Left ventricle myocardium inferior (tissue), 1 donor: ENCODE results near the gene CRELD1. TPM values are rescaled to one million over a fixed set of nuclear protein-coding genes. Genes with fewer than 3 reads are reported as not detected.

Source experiments
- DNase-seq: peaks from one replicate; pipeline ENCODE4 v3.0.0-alpha.2; 2020
- H3K27ac ChIP-seq: fragments of 200-600 bp; replicated peaks from 2 replicates; pipeline ENCODE4 v1.8.0; 2021
- H3K27me3 ChIP-seq: fragments of 200-600 bp; 2 replicates; pipeline ENCODE4 v1.8.0; 2021; ENCODE audit warnings: low read depth
- H3K36me3 ChIP-seq: fragments of 200-600 bp; 2 replicates; pipeline ENCODE4 v1.8.0; 2021
- H3K4me1 ChIP-seq: fragments of 200-600 bp; 2 replicates; pipeline ENCODE4 v1.8.0; 2021
- H3K4me3 ChIP-seq: fragments of 200-600 bp; 2 replicates; pipeline ENCODE4 v1.8.0; 2021; ENCODE audit warnings: mild to moderate bottlenecking, moderate library complexity
- H3K9me3 ChIP-seq: fragments of 200-600 bp; replicated peaks from 2 replicates; pipeline ENCODE4 v1.8.0; 2021
- intact Hi-C: fragments of 100-400 bp; cut with micrococcal nuclease; formaldehyde crosslinking; loops from one replicate; pipeline ENCODE4 v1.11.0; 2022
- total RNA-seq: library from RNA; stranded (reverse); fragmentation: NEBNext Ultra II Directional; extraction: Animal tissue kit (Norgen Biotek cat#: 25700); gene quantifications from one replicate; pipeline ENCODE4 v1.2.1, GENCODE V29; 2021
- TF ChIP-seq, protein P1 (sequence below): fragments of 200-600 bp; IDR thresholded peaks from 2 replicates; pipeline ENCODE4 v1.8.0; 2021; ENCODE audit warnings: antibody characterized with exemption, mild to moderate bottlenecking, borderline replicate concordance
- donor health status: DM: no; HTN: yes; CAD: no; lungs with severe emphysema.

CRELD1 gene
- total RNA-seq, 1 donor from 2014 or later: 72.3 TPM

DNA sequence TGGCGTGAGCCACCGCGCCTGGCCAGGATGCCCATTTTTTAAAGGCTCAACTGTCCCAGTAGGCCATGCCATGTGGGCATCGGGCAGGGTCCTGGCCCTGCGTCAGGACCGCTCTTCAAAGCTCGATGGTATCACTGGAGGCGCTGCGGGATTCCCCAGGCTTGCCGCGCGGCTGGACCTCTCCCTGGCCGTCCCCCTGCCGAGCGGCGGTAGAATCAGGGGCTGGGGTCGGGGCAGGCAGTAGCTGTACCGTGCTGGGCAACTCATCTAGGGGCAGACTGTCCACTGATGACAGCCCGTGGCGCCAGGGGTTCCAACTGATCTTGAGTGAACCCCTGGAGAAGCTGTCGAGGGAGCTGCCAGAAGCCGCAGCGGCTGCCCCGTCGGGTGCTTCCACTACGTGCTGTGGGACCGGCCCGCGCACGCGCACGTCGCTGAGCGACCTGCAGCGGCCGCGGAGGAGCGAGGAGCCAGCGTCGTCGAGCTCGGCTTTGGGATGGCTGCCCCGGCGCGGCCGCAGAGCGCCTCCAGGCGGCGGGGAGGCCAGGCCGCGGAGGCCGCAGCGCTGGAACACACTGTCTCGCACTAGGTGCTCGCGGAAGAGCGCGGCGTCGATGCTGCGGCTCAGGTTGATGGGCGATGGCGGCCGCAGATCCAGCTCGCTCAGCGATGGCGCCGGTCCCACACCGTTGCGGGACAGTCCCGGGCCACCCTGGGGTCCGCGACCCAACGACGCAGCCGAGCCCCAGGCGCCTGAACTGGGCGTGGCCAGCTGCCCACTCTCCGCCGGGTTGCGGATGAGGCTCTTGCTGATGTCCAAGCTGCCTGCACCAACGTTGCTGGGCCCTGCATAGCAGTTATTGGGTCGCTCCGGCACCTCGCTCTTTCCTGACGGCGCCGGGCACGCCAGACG is 12.7 kb downstream of the CRELD1 start:
- no peaks in the 10 kb centered on the region for H3K27me3 ChIP-seq
- peak; percentile 87 for DNase-seq
- H3K4me1 ChIP-seq: peaks cover 28% of the 10 kb centered on the region
- H3K27ac ChIP-seq: peak overlapping the region; percentile 87
- TF ChIP-seq, protein P1, sequence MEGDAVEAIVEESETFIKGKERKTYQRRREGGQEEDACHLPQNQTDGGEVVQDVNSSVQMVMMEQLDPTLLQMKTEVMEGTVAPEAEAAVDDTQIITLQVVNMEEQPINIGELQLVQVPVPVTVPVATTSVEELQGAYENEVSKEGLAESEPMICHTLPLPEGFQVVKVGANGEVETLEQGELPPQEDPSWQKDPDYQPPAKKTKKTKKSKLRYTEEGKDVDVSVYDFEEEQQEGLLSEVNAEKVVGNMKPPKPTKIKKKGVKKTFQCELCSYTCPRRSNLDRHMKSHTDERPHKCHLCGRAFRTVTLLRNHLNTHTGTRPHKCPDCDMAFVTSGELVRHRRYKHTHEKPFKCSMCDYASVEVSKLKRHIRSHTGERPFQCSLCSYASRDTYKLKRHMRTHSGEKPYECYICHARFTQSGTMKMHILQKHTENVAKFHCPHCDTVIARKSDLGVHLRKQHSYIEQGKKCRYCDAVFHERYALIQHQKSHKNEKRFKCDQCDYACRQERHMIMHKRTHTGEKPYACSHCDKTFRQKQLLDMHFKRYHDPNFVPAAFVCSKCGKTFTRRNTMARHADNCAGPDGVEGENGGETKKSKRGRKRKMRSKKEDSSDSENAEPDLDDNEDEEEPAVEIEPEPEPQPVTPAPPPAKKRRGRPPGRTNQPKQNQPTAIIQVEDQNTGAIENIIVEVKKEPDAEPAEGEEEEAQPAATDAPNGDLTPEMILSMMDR: peak; percentile 77
- H3K36me3 ChIP-seq: peaks cover 27% of the 10 kb centered on the region
- peak overlapping the region; percentile 82 for H3K4me3 ChIP-seq
- H3K9me3 ChIP-seq: no peaks in the 10 kb centered on the region
- intact Hi-C loops: no loop called here

DNA sequence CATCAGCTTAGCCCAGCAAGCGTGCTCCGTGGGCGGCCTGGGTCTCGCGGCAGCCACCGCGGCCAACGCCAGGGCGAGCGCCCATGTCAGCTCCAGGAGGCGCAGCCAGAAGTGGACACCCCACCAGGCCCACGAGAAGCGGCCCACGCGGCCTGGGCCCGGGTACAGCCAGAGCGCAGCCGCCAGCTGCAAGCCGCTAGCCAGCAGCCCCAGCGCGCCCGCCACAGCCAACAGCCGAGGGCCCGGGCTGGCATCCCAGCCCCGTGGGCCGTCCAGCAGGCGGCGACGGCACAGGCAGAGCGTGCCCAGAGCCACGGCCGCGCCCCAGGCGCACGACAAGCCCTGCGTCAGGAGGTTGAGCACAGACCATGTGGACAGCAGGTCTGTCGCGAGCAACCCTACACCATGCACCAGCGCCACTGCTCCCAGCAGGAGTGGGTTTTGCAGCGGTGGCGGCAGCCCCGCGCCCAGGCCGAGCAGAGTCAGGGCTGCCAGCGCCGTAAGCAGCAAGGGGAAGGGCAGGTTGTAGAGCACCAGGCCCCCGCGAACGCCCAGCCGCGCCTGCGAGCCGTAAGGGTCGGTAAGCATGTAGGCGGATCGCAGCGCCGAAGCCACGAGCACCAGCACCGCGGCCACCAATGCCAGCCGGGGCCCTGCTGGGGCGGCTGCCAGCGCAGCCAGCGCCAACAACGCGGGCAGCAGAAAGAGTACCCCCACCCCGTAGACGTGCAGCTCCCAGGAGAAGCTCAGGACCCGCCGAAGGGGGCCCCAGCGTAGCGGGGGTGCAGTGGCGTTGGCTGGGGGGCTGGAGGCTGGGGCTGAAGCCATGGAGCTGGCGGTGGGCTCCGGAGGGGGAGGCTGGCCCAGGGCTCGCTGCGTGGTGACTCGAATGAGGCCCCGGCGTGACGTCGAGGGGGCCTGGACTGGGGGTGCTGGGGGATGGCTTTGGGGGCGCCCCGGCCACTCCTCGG is 13.7 kb downstream of the CRELD1 start:
- Histone ChIP-seq H3K4me1 (peaks cover 37% of the 10 kb centered on the region), H3K4me3 (peak overlapping the region; percentile 82), H3K36me3 (peaks cover 20% of the 10 kb centered on the region), H3K27me3 (no peaks in the 10 kb centered on the region), H3K27ac (peak overlapping the region; percentile 87), H3K9me3 (no peaks in the 10 kb centered on the region)
- intact Hi-C loops: no loop called here
- peak; percentile 72 for DNase-seq
- TF ChIP-seq, protein P1: peak; percentile 58

DNA sequence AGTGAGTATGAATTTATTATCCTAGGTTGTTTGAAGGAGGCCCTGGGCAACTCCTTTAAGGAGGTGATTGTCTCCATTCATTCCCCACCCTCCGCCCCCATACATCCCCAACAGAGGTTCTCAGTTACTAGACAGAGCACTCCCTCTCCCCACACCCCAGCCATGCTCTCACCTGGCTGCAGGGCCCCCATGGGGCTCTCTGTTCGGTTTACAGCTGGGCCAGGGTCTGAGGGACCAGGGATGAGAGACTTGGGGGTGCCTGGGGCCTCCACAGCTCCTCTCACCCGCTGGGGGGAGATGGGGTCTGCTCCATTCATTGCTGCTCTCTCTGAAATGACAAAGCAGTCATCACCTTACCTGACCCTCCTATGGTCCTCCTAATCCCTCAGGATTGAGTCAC is 15.0 kb downstream of the CRELD1 start:
- no peak overlapping the region for H3K27ac ChIP-seq
- H3K9me3 ChIP-seq: no peaks in the 10 kb centered on the region
- H3K36me3 ChIP-seq: peaks cover 9% of the 10 kb centered on the region
- no peak overlapping the region for H3K4me3 ChIP-seq
- no peak for DNase-seq
- H3K4me1 ChIP-seq: peaks cover 40% of the 10 kb centered on the region
- intact Hi-C loops: no loop called here
- TF ChIP-seq, protein P1: no peak
- H3K27me3 ChIP-seq: no peaks in the 10 kb centered on the region

DNA sequence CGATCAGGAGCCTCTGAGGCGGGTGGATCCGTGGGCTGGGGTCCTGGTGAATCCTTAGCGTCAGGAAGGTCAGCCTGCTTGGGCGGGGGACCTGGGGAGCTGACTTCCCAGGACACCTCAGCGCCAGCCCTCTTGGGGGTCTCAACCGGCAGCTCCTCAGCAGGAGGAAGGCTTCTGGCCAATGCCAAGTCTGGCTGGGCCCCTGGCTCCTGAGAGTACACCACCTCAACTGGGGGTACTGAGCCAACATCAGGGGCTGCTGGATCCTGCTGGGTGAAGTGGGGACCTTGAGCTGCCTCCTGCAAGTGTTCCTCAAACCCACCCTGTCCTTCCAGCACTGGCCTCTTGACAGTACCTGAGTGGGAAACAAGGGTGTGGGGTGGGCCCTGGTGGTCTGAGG is 15.5 kb downstream of the CRELD1 start:
- H3K4me1 ChIP-seq: peaks cover 40% of the 10 kb centered on the region
- H3K27ac ChIP-seq: no peak overlapping the region
- no peak for DNase-seq
- H3K9me3 ChIP-seq: no peaks in the 10 kb centered on the region
- H3K27me3 ChIP-seq: no peaks in the 10 kb centered on the region
- intact Hi-C loops: no loop called here
- no peak overlapping the region for H3K4me3 ChIP-seq
- H3K36me3 ChIP-seq: peaks cover 3% of the 10 kb centered on the region
- TF ChIP-seq, protein P1: no peak

DNA sequence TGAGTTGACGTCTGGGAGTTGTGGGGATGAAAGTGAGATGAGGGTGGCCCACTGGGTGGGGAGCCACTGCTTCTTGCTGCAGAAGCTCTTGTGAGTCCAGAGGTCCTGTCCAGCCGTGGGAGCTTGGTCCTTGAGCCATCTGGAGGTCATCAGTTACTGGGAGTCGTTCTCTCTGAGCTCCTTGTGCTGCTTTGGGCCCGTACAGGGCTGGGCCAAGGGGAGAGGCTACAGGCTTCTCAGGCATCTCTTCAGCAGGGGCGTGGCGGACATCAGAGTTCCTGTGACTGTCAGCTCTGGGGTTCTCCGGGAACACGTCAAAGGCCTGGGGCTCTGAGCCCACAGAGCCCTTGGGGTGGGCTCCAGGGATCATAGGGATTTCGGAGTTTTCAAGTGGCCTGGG is 16.0 kb downstream of the CRELD1 start:
- Histone ChIP-seq H3K36me3 (no peaks in the 10 kb centered on the region), H3K27ac (no peak overlapping the region), H3K4me1 (peaks cover 40% of the 10 kb centered on the region), H3K9me3 (no peaks in the 10 kb centered on the region), H3K4me3 (no peak overlapping the region), H3K27me3 (no peaks in the 10 kb centered on the region)
- intact Hi-C loops: no loop called here
- TF ChIP-seq, protein P1: no peak
- DNase-seq: no peak
